Islet of Langerhans (tissue), 1 donor: Measurements from ENCODE around the gene KRT2.

Source experiments
- FAIRE-seq: peaks from one replicate; lab custom pipeline; 2011; peaks lifted over from hg19 to GRCh38; lab: Jason Lieb, UNC

Gene KRT2

GRCh38 chr12:52651726-52652261 is at the start of gene KRT2:
Gene KRT2 (minus strand): TSS chr12:52652211. CDS start chr12:52652142, 69 bp downstream.
- no peak for FAIRE-seq

- FAIRE-seq, result no peak
Measured at GRCh38 chr12:52701281-52701680, 49.3 kb upstream of the KRT2 start.

- FAIRE-seq, result no peak
Measured at GRCh38 chr12:52699960-52700359, 47.9 kb upstream of the KRT2 start.

- no peak for FAIRE-seq
Measured at GRCh38 chr12:52699373-52699772, 47.4 kb upstream of the KRT2 start.

GRCh38 chr12:52698651-52699340 is 46.8 kb upstream of the KRT2 start:
- no peak for FAIRE-seq

GRCh38 chr12:52697058-52697582 is 45.1 kb upstream of the KRT2 start:
- FAIRE-seq, result no peak

- FAIRE-seq, result no peak
Measured at GRCh38 chr12:52696588-52696987, 44.6 kb upstream of the KRT2 start.

GRCh38 chr12:52695039-52695438 is 43.0 kb upstream of the KRT2 start:
- no peak for FAIRE-seq

- no peak for FAIRE-seq
Measured at GRCh38 chr12:52694151-52694550, 42.1 kb upstream of the KRT2 start.

- FAIRE-seq, result no peak
Measured at GRCh38 chr12:52693261-52693660, 41.2 kb upstream of the KRT2 start.

- no peak for FAIRE-seq
Measured at GRCh38 chr12:52692254-52692653, 40.2 kb upstream of the KRT2 start.

- no peak for FAIRE-seq
Measured at GRCh38 chr12:52691841-52692150, 39.8 kb upstream of the KRT2 start.

GRCh38 chr12:52691076-52691840 is 39.2 kb upstream of the KRT2 start:
- FAIRE-seq, result no peak

- FAIRE-seq, result no peak
Measured at GRCh38 chr12:52690351-52691075, 38.5 kb upstream of the KRT2 start.

GRCh38 chr12:52689936-52690335 is 37.9 kb upstream of the KRT2 start:
- no peak for FAIRE-seq

- no peak for FAIRE-seq
Measured at GRCh38 chr12:52689239-52689638, 37.2 kb upstream of the KRT2 start.

GRCh38 chr12:52688481-52688880 is 36.5 kb upstream of the KRT2 start:
- FAIRE-seq, result no peak

GRCh38 chr12:52687497-52688385 is 35.7 kb upstream of the KRT2 start:
- FAIRE-seq, result no peak

GRCh38 chr12:52686756-52687487 is 34.9 kb upstream of the KRT2 start:
- FAIRE-seq, result no peak

GRCh38 chr12:52686063-52686462 is 34.1 kb upstream of the KRT2 start:
- FAIRE-seq, result no peak

GRCh38 chr12:52685406-52685890 is 33.4 kb upstream of the KRT2 start:
- FAIRE-seq, result no peak
